NCI-H82 (cell line): ENCODE measurements around the gene KCNA1.
A peak's percentile ranks its signal among the peaks of the same experiment; 100 is the strongest.

Experiments used
- DNase-seq: peaks from one replicate; lab custom pipeline; 2025; lab: John Stamatoyannopoulos, UW

The KCNA1 gene

DNA sequence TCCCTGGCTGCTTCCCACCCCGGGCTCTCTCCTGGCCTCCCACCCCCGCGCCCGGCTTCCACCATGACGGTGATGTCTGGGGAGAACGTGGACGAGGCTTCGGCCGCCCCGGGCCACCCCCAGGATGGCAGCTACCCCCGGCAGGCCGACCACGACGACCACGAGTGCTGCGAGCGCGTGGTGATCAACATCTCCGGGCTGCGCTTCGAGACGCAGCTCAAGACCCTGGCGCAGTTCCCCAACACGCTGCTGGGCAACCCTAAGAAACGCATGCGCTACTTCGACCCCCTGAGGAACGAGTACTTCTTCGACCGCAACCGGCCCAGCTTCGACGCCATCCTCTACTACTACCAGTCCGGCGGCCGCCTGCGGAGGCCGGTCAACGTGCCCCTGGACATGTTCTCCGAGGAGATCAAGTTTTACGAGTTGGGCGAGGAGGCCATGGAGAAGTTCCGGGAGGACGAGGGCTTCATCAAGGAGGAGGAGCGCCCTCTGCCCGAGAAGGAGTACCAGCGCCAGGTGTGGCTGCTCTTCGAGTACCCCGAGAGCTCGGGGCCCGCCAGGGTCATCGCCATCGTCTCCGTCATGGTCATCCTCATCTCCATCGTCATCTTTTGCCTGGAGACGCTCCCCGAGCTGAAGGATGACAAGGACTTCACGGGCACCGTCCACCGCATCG lies 1.8 kb downstream of the KCNA1 start:
- no peak for DNase-seq

DNA sequence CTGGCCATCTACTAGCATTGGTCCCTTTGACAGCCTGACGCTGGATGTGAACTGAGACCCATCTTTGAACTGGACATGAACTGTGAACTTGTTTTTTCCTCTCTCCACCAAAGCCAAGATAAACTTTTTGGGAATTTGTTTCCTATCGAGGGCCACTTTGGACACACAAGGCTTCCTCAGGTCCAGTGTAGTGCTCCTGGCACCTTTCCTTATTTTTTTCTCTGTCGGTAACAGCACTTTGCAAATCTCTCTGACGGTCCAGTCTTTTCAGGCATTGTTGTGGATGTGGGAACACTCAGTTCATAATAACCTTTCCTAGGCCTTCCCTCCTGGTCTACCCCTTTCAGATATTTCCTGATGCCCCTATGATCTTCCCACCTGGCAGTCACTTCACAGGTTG lies 5.0 kb downstream of the KCNA1 start:
- DNase-seq, result no peak

DNA sequence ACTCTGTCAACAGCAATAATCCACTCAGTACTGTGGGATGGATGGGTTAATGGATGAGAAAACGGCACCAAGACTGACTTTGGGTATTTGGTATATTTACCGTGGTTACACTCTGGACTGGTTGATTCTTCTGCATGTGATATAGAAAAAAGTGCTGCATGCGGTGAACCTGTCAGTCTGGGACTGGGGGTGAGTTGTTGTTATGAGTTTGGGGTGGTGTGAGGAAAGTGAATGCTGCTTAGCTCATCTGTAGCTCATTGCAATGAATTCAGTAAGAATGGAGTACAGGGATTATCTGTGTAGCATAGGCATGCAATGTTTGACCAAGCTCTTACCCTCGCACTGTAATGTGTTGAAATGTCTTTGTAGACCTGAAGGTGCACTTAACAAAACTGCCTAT lies 6.0 kb downstream of the KCNA1 start:
- no peak for DNase-seq

DNA sequence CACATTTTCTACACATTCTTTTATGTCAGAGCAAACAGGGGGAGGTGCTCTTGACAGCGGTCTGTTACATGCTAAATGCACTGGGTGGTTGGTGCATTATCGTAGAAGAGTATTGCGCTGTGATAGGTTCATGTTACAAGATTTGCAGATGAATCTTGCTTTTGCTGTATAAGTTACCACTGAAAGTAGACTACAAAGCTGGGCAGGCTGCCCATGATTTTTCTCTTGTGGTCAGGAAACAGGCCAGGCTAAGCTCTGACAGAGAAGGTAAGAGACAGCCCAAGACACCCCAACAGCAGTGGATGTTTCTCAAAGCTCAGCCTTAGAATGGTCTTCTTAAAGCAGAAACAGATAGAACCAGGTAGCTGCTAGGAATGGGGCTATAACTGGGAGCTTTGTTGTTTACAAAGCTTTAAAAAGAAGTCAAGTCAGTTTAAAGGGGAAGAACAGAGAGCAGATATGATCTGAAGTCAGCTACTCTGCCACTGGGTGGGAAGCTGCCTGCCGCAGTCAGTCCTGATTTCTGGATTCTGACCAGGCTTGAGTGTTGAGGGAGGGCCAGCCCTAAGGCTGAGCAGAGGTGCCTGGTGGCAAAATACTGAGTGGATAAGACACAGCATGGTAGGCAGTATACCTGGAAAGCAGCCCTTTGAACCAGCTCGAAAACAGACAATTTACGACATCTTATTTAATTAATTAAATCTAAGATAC lies 9.4 kb downstream of the KCNA1 start:
- DNase-seq, result no peak

DNA sequence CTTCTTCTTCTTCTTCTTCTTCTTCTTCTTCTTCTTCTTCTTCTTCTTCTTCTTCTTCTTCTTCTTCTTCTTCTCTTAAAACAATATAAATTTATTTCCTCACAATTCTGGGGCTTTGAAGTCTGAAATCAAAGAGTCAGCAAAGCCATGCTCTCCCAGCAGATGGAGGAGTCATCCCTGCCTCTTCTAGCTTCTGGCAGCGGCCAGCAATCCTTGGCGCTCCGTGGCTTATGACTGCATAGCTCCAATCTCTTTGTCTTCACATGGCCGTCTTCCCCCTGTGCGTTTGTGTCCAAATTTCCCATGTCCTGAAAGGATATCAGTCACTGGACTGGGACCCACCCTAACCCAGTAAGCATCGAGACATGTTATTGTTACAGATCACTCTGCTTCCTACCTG lies 22.9 kb downstream of the KCNA1 start:
- no peak for DNase-seq

DNA sequence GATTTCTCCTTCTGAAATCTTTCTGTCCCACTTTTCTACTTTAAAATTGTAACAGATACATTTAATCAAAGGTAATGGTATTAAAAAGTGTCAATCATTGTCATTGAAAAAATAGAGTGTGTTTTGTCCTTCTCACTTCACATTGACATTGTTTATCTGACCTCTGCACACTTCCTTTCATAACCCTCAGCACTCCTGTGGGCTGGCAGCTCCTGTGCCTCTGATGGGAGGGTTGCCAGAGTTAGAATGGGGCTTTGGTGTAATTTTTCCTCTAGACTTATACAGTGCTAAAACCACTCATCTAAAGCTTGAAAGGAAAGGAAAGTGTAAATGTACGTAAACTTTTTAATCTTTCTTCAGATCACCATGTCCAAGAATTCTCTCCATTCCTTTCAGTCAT lies 23.7 kb downstream of the KCNA1 start:
- no peak for DNase-seq

DNA sequence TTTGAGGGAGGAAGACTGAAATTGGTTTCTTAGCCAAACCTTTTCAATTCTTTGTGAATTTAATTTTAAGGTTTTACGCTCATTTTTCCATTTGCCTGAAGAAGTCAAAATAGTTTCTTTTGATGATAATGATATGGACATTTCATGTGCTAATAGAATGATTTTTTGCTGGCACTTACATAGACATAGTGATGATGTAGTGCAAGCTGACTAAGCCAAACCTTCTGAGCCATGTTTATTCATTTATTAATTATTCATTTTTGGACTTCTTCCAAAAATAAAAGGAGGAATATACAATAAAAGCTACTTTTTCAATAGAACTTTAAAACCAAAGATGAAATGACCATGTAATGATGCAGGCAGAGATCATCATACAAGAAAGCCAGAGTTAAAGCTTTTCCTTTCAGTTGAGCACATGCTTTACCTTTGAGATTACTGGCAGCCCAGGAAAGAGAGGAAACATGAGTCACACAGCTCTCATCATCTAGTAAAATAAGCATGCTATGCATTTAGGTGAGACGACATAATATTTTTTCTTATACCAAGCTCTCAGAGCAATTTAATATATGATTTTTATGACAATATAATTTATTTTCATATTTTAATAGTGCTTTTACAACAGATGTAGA lies 24.8 kb downstream of the KCNA1 start:
- DNase-seq, result no peak

DNA sequence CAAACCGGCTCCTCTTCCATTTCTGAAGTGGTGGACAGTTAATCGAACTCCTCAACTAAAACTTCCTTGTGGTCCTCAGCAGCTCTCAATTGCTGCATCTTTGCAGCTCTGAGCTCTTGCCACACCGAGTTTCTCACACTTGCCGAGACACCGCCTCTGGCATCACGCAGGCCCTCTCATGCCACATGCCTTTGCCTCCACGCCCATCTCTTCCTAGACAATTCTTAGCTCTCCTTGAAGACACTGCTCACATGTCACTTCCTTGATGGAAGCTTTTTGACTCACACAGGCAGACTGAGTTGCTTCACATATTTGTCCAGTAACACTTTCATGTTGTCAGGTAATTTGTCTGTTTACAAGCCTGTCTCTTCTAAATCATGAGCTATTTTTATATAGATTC lies 29.2 kb downstream of the KCNA1 start:
- no peak for DNase-seq

DNA sequence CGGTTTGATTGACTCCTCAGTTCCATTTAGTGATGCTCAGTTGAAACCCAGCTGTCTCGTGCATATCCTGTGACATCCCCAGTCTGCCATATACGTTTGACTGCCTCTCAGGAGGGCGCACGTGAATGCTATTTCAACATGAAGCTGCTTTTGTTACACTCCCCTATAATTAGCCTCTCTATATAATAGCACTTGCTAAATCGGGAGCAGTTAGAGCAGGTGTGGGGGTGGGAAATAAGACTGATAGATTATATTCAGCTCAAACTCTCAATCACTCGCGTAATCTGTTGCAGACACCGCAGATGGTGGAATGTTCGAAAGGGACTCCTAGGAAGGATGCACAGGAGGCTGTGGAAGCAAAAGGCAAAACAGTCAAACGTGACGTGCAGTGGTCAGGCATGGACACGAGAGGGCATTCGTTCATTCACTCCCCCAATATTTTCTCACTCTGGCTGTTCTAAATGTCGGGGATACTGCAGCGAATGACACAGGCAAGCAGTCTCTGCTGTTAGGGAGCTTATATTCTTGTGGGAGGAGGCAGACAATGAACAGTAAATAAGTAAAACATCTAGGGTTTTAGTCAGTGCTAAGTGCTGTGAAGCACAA lies 29.8 kb downstream of the KCNA1 start:
- peak; percentile 64 for DNase-seq

DNA sequence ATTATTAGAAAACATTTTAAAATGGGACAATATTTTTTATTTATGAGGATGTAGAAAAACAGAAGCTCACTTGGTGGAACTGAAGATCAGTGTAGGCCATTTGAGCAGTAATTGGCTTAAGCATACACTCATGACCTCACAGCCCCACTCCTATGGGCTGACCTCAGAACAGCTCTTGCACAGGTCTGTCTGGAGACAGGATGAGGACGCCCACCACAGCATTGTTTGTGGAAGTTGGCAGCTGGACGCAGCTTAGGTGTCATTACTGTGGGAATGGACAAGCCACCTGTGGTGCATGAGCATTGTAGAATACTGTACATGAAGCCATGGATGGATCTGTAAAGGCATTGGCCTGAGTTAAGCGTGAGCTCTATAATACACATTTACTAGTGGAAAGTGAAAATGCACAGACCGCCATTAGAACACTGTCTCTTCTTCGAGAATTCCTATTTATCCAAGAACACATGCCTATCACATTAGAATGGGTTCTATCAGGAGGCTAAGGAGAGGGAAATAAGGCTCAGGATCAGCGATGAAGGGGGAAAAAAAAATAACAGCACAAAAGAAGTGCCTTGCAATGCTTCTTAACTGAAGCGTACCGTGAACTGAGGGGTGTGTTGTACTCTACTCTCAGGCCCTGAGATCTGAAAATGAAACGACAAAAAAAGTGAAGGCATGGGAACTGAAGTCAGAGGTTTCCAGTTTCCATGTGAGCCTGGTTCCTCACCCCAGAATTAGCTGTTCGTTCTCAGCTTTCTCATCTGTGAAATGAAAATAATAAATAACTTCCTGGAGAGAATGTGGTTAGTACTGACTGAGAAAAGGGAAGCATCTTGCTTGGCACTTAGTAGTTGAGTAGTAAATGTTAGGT lies 33.6 kb downstream of the KCNA1 start:
- DNase-seq, result no peak

DNA sequence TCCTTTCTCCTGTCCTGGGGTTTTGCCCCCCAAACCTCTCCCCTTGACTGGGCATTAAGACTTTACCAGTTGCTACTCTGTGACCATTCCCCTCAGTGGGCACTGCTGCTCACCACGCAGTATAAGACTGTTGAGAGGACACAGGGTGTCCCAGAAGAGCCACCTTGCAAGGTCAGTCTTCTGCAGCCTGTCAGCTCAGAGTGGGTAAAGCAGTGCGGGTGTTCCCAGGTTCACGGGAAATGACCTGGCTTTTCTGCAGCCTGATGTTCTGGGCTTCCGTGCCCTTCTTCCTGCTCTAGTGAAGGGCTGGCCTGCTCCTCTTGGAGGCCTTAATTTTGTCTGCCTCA lies 34.2 kb downstream of the KCNA1 start:
- DNase-seq, result no peak

DNA sequence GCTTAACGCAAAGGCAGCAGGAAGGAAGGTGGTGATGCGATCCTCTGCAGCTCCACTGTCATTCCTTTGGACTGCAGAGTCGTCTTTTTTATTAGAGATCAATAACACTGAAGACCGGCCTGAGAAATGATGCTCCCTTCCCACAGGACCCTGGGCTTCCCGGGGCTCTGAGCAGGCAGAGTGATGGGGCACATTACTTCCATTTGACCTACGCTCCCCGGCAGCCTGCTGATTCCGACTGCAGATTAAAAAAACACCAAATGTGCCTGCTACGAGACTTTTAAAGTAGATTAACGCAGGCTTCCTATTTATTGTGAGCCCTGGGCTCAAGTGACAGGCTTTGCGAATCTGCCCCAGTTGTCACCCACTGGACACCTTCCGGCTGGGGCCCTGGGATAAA lies 37.5 kb downstream of the KCNA1 start:
- peak; percentile 82 for DNase-seq

DNA sequence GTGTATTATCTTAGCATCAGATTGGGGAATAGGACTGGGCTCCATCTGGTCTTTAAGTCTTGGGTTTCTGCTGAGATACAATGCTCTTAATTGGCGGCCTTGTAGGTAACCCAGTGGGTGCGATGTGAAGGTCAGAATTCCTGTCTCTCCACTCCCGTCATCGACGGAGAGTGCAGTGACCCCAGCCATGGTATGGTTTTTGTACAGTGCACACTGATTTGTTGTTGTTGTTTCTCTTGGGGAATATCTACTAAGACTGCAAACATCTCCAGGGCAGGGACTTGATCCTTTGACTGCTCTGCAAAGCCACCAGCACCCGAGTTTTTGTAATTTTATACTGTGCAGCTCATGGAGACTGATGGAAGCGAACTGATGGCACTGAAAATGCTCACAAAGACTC lies 41.4 kb downstream of the KCNA1 start:
- no peak for DNase-seq

DNA sequence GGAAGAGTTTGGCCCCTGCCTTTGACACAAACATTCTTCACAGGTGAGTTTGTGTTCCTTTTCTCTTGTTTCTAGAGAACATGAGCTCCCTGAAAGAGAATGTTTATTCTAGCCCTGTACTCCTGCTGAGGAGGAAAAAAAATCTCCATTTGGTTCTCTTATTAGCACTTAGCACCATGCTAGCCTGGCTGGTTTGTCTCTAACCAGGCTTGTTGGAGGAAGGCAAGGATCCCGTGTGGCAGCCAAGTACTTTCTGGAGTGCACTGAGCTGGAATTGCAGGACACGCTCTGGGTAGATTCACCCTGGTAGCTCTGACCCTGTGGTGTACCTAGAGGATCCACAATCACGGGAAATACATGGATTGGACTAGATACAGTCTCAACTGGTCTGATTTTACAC lies 41.9 kb downstream of the KCNA1 start:
- no peak for DNase-seq

DNA sequence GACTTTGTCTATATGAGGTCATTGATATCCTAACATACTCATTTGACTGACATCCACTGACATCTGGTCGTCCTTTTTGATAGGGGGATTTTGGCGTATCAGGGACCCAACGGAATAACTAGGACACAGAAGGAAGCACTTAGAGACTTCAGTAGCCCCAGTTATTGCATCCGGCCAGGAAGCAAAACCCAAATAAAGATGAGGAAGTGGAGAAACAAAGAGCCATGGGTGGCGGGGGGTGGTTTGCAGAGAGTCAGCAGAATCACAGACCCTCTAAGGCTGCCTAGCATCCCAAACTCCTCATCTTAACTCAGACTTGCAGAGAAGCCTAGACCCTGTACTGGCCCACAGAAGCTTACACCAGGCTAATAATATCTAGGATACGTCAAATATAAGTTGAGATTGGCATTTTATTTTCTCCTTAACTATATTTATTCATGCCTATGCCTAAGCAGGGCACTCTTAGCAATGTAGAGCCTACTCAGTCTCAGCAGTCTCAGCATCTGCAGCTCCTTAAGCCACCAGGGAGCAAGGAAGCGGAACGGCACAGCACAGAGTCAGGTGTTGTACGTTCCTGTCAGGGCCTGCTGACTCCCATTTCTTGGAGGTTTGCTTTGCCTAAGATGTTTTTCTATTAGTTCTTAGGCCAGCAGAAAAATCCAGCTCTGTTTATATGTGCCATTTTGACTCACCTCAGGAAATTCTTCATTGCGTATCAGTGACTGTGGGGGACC lies 45.1 kb downstream of the KCNA1 start:
- no peak for DNase-seq

DNA sequence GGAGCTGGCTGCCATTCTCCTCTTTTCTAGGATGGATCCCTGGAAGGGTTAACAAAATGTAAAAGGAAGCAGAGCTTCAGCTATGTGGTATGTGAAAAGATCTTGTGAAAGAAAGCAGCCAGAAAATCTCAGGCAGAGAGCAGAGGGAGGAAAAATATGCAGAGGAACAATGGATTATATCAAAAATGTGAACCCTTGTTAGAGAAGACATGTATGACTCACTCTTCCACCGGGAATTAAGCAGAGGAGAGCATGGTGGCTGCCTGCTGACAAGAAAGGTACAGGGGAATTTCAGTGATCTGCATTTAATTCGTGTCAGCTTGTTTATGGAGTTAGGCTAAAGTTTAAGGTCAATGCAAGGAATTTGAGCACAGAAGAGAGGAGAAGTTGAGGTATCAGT lies 46.3 kb downstream of the KCNA1 start:
- DNase-seq, result no peak

DNA sequence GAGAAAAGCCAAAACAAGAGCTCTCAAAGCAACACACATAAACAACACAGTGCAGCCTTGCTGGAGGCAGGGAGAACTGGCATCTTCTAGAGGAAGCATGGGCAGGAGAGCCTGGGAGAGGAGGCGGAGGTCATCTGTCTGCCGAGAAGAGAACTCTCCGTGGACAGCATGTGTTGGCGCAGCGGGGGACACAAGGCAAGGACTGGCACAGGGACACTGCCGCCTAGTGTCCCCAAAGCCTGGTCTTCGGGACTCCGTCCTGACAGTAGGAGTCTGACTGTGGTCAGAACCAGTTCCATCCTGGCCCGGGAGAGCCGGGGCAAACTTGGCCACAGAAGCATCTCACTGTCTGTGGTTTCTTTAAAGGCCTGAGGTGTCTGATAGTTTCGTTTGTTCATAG lies 47.3 kb downstream of the KCNA1 start:
- DNase-seq, result no peak

DNA sequence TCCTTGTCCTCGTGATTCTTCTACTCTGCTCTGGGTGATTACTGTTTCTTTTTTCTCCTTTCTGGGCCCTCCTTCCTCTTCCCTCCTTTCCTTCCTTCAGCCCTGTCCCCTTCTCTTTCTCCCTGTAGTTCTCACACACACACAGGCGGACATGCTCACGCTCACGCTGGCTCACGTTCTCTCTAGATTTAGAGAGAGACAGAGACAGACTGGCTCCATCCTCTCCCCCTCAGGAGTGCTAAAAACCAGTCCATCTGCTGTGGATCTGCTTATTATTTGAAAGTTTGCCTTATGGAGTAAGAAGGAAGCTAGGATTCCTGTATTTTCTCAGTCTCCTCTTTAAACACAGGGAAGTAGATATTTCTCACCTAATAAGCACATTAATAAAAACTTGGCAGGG lies 48.1 kb downstream of the KCNA1 start:
- DNase-seq, result no peak

DNA sequence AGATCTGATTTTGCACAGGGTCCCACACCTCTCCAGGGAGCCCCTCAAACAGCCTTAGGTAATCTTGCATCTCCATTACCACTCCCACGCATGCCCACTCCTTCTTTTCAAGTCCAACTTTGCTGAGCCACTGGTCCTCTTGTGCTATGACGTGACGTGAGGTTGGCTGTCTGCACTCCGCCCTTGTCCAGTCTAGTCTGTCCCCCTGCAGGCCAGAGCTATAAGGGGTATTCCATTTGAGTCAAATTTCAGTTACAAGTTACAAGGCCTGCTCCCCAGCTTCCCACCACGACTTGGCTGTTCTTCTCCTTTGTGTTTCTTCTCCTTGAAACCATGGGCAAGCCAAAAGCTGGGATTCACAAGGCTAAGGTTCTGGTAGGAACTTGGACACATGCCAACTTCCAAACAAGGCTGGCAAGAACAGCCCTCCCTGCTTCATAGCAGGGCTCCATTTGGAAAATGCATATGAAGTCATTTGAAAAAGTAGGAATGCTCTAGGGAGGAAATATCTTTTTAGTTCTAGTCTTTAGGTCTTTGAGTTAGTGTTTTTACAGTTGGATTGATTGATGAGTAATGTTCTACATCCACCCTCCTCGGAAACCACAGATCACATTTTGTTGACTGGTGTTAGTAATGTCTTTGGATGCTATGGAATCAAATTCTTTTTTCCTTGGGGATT lies 49.1 kb downstream of the KCNA1 start:
- DNase-seq, result no peak

DNA sequence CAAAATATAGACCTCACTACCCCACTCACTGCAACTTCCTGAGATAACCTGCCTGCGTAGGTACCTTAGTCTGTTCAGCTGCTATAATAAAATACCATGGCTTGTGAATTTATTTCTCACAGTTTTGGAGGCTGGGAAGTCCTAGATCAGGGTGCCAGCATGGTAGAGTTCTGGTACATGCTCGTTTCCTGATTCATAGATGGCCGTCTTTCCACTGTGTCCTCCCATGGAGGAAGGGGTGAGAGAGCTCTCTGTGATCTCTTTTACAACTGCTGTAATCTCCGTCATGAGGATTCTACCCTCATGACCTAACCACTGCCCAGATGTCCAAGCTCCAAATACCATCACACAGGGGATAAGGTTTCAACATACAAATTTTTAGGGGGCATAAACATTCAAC lies 49.7 kb downstream of the KCNA1 start:
- DNase-seq, result no peak

DNA sequence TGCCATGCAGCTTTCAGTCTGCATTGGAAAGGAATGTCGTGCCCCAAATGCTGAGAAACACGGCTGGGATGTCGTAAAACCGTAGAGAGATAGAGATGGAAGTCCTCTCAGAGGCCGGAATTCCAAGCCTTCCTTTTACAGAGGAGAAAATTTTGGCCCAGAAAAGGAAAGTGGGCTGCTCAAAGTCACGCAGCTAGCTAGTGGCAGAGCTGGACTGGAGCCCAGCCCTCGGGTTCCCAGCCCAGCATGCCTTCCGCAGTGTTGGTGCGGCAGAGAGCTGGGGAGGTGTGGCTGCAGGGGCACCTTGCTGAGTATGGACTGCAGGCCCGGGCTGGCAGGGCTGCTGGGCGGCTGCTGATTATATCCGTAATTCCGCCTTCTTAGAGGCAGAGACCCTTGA lies 50.3 kb downstream of the KCNA1 start:
- no peak for DNase-seq
